GM19452 (cell line): ENCODE measurements around the gene ISG20.
"Not testable (repeated sequence)": the region's sequence is repeated elsewhere in the genome, so short reads cannot be mapped to it uniquely, and the experiment has no call there.

Experiments
- ATAC-seq: cut with Tn5 transposase; IDR thresholded peaks from one replicate; pipeline ENCODE4 v1.9.1; 2021; ENCODE audit not compliant: unreplicated experiment

The ISG20 gene

GRCh38 chr15:88635318-88635717 lies 3.5 kb upstream of the ISG20 start:
- ATAC-seq, result peak; percentile 27

- ATAC-seq, result no peak
These were observed 2.8 kb upstream of the ISG20 start for GRCh38 chr15:88636050-88636449.

GRCh38 chr15:88636654-88637053 lies 2.2 kb upstream of the ISG20 start:
- no peak for ATAC-seq

GRCh38 chr15:88637436-88637835 lies 1.4 kb upstream of the ISG20 start:
- no peak for ATAC-seq

- ATAC-seq, result no peak
These were observed 783 bp upstream of the ISG20 start for GRCh38 chr15:88637841-88638625.

- ATAC-seq, result no peak
These were observed 3.2 kb downstream of the ISG20 start for GRCh38 chr15:88641959-88642452.

GRCh38 chr15:88642514-88642913 lies 3.7 kb downstream of the ISG20 start:
- not testable (repeated sequence) for ATAC-seq

GRCh38 chr15:88644741-88645140 lies 5.9 kb downstream of the ISG20 start:
- no peak for ATAC-seq

- no peak for ATAC-seq
These were observed 6.6 kb downstream of the ISG20 start for GRCh38 chr15:88645171-88646087.

- ATAC-seq, result no peak
These were observed 7.2 kb downstream of the ISG20 start for GRCh38 chr15:88646088-88646405.

- no peak for ATAC-seq
These were observed 8.1 kb downstream of the ISG20 start for GRCh38 chr15:88646951-88647350.

- no peak for ATAC-seq
These were observed 8.7 kb downstream of the ISG20 start for GRCh38 chr15:88647351-88648105.

GRCh38 chr15:88648357-88649214 lies 9.8 kb downstream of the ISG20 start:
- no peak for ATAC-seq

GRCh38 chr15:88649286-88649733 lies 10.5 kb downstream of the ISG20 start:
- peak; percentile 59 for ATAC-seq

GRCh38 chr15:88649753-88650551 lies 11.1 kb downstream of the ISG20 start:
- no peak for ATAC-seq

GRCh38 chr15:88650556-88650955 lies 11.7 kb downstream of the ISG20 start:
- ATAC-seq, result no peak

- no peak for ATAC-seq
These were observed 12.4 kb downstream of the ISG20 start for GRCh38 chr15:88651136-88651732.

- ATAC-seq, result no peak
These were observed 13.2 kb downstream of the ISG20 start for GRCh38 chr15:88651971-88652370.
